NCI-H2029 (cell line): ENCODE measurements around the gene FABP1.

ENCODE experiments used
- DNase-seq: peaks from one replicate; lab custom pipeline; 2025; lab: John Stamatoyannopoulos, UW

Gene FABP1

DNA sequence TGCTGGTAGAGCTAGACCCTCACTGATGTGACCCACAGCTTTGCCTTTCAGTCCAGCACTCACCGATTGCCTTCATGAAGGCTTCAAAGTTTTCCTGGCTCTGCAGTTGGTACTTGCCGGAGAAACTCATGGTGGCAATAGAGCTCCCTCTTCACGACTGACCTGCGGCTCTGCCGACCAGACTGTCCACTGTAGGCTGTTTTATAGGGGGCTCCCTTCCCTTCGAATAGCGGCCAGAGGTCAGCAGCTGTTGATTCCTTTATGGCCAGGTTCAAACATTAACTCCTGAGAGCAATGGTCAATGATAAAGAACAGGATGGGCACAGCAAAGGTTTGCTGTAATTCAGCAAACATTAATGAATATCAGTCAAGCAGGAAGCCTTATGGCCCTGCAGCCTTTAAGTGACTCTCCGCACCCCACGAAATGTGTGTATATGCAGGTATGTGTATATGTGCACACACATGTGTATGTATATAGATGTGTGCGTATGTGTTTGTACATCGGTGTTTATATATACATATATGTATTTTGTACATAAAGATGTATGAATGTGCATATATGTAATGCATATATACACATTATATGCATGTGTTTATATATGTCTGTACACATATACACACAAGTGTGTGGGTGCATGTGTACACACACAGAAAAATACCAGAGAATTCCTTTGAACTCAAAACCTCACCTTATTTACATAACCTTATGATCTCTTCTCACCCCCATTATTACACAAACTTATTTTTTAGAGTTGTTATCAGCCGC lies at the start of gene FABP1:
FABP1 (minus strand) TSS at position 175 of the 766 bp plus-strand sequence; CDS start at position 130, 45 bp downstream.
- no peak for DNase-seq

- DNase-seq: no peak
Measured at GRCh38 chr2:88177556-88177955, 49.7 kb upstream of the FABP1 start.

DNA sequence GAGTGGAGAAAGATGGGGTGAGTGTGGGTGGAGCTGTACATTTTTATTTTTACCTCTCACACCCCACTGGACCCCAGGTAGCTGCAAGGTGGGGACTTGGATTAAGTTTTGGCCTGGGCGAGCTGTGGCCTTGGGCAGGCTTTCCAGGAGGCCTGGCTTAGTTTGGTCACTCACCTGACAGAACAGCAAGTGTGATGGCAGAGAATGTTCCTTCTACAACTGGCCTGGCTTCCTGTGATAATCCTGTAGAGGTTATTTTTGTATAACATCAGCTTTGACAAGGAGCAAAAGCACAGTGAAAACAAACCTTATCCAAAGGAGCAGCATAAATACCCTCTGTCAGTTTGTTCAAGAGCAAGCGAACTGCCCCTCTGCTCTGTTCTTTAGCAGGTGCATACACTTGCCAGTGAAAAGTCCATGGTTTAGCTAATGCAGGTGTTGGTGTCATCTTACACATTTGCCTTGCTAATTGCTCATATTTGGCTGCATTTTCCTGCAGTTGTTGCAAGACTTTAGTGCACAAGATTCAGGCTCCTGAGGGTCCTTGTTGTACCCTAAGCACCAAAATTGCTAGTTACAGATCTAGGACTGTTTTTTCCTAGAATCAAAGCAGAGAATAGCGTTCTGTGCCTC lies 48.6 kb upstream of the FABP1 start:
- DNase-seq: no peak

- no peak for DNase-seq
Measured at GRCh38 chr2:88172882-88173281, 45.0 kb upstream of the FABP1 start.

DNA sequence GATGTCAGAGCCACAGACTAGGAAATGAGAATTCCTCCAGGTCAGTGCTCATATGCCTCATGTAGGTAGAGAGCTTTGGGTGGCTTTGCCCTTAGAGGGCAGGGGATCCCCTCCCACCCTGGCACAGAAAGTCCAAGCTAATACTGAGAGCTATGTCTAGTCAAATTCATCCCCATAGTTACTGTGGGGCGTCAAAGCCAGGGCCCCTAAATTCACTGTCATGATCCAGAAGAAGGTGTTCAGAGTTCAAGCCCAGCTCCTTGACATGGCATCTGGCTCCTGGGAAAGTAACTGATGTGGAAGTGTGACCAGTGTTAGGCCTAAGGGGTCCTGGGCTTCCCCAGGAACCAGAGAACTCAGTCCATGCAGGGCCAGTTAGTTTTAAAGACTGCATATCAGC lies 44.1 kb upstream of the FABP1 start:
- no peak for DNase-seq

DNA sequence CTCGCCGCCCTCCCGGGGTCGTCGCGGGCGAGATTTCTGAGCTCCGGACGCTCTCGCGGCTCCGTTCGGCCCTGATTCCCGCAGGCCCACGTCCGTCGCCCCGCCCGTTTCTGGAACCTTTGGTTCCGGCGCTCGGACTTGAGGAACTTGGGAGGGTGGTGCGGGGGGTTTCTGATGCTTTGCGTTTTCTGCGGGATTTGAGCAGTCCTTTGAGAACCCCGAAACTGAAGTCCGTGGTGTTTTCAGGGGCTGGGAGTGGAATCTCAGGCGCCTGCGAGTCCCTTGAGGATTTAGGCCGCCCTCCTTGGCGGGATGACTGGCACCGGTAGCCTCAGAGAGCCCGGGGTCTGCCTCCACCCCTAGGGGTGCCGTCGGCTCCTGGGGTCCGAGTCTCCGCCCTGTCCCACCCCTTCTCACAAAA lies 42.6 kb upstream of the FABP1 start:
- DNase-seq: no peak

DNA sequence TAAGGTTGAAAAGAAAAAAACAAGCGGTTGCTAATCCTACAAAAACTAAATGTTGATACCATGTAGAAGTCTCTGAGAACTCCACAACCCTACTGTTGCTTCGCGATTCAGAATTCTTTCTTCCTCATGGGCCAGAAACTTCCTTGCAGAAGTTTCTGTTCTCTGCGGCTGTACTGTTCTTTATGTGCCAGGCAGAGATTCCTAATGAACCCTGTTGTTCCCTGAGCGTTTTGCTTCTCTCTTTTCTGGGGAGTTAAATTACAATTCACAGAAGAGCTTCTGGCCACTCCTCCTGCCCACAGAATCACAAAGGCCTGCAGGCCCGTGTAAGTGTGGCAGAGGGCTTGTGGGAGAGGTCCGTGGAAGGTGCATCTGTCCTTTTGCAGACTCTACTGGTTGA lies 40.5 kb upstream of the FABP1 start:
- no peak for DNase-seq

DNA sequence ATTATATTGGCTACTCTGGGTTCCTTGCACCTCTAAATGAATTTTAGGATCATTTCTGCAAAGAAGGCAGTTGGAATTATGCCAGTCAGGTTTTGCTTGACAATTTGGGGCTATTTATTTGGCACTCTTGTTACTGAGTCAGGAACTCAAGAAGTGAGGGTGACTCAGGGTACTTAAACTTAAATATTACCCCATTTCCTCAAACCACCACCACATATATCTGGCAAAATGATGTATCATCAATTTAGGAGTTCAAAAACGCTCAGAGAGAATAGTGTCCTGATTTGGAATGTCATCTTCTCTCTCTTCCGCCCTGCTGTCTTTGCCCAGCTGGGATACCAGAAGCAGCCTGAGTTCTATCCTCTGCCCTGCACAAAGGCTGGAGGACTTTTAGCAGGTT lies 39.9 kb upstream of the FABP1 start:
- no peak for DNase-seq

GRCh38 chr2:88165332-88166003 lies 37.6 kb upstream of the FABP1 start:
- DNase-seq: no peak

- no peak for DNase-seq
Measured at GRCh38 chr2:88161446-88162244, 33.8 kb upstream of the FABP1 start.

GRCh38 chr2:88160517-88160916 lies 32.7 kb upstream of the FABP1 start:
- no peak for DNase-seq

GRCh38 chr2:88159955-88160415 lies 32.1 kb upstream of the FABP1 start:
- peak; percentile 42 for DNase-seq

- no peak for DNase-seq
Measured at GRCh38 chr2:88159481-88159880, 31.6 kb upstream of the FABP1 start.

DNA sequence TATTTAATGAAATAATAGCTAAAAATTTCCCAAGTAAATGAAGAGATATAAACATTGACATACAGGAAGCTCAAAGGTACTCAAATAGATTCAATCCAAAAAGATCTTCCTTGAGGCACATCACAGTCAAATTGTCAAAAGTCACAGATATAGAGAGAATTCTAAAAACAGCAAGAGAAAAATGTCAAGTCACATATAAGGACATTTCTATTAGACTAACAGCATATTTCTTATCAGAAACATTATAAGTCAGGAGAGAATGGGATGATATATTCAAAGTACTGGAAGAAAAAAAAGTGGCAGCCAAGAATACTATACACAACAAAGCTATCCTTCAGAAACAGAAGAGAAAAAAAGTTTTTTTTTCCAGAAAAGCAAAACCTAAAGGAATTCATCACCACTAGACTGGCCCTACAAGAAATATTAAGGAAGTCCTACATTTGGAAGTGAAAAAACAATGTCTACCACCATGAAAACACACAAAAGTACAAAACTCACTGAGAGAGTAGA lies 21.1 kb upstream of the FABP1 start:
- DNase-seq: no peak

DNA sequence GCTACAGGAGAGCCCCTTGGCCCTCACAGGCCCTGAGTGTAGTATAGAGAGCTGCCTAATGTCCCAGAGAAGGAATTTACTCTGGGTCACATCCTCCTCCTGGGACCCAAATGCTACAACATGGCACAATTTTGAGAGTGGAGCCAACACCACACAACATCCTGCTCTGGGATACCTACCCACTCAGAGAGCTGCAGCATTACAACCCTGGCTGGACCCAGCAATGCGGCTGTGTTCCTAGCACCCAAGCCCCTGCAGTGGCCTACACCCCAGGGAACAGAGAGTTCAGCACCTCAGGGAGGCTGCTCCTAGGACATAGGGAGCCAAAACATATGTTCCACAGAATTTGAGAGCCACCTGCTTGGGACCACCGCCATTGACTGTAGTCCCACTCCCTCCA lies 19.3 kb upstream of the FABP1 start:
- no peak for DNase-seq

GRCh38 chr2:88146590-88146989 lies 18.7 kb upstream of the FABP1 start:
- no peak for DNase-seq

- no peak for DNase-seq
Measured at GRCh38 chr2:88144914-88145497, 17.1 kb upstream of the FABP1 start.

- no peak for DNase-seq
Measured at GRCh38 chr2:88144271-88144670, 16.4 kb upstream of the FABP1 start.

DNA sequence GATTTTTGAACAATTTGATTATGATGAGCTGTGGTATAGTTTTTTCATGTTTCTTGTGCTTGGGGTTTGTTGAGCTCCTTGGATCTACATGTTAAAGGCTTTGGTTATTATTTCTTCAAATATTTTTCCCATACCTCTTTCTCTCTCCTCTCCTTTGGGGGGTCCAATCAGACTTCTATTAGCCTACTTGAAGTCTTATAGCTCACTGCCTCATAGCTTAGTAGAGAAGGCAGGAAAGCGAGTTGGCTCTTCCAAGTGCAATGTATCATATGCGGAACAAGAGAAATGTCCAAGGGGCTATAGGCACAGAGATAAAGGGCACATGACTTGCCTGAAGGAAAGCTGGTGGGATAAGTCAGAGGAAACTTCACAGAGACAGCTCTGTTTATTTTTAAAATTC lies 14.1 kb upstream of the FABP1 start:
- DNase-seq: no peak

DNA sequence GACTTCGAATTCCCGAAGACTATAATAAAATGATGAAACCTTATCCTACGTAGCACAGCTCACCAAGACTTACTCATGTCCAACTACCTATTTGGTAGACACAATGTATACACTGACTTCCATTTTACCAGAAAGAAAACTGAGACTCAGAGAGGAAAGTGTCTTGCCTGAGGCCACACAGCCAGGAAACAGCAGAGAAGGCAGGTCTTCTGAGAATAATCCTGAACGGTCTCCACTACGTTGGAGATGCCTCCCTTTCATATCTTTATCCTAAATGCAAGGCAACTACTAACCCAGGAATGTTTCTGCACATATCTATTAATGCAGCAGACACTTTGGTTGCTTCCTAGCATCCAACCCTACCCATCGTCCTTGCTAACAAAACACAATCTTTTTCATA lies 11.9 kb upstream of the FABP1 start:
- no peak for DNase-seq

GRCh38 chr2:88139203-88139702 lies 11.4 kb upstream of the FABP1 start:
- DNase-seq: no peak
